Esophagus squamous epithelium (tissue), 5 donors: ENCODE data around the gene PTPN18. TPM values are rescaled to one million over a fixed set of nuclear protein-coding genes. Genes with fewer than 3 reads are reported as not detected.
A peak's percentile ranks its signal among the peaks of the same experiment; 100 is the strongest.

Experiments
- DNase-seq: peaks from one replicate; lab custom pipeline; 2025; lab: John Stamatoyannopoulos, UW
- H3K27ac ChIP-seq, 4 donors: fragments of 200-600 bp; sonication (generic); one replicate each; pipeline ENCODE4 v1.5.1; 2016 to 2019; ENCODE audit warnings: mild to moderate bottlenecking in 1 of 4
- H3K27me3 ChIP-seq, 4 donors: fragments of 200-600 bp; sonication (generic); 1 replicate in 3 of 4; 2 replicates in 1 of 4; pipeline versions ENCODE4 v1.5.1 to v1.6.0; 2017 to 2021; ENCODE audit warnings: antibody characterized with exemption in 1 of 4
- H3K36me3 ChIP-seq, 3 donors: fragments of 200-600 bp; sonication (generic); one replicate each; pipeline ENCODE4 v1.5.1; 2016 to 2019
- H3K4me1 ChIP-seq, 3 donors: fragments of 200-600 bp; sonication (generic); one replicate each; pipeline ENCODE4 v1.5.1; 2017 to 2019
- H3K4me3 ChIP-seq, 4 donors: fragments of 200-600 bp; sonication (generic); 1 replicate in 3 of 4; 2 replicates in 1 of 4; pipeline ENCODE4 v1.5.1; 2016 to 2019; ENCODE audit warnings: mild to moderate bottlenecking in 2 of 4, moderate library complexity in 1 of 4
- H3K9me3 ChIP-seq, 3 donors: fragments of 200-600 bp; sonication (generic); one replicate each; pipeline ENCODE4 v1.5.1; 2016 to 2019
- CTCF ChIP-seq, 6 experiments: fragments of 450-650 bp in 4 of 6; fragments of 200-600 bp in 2 of 6; sonication (generic) in 2 of 6; IDR thresholded peaks; one replicate each; pipeline ENCODE4 v1.5.1; 2016 to 2019; ENCODE audit warnings: antibody characterized with exemption in 6 of 6, mild to moderate bottlenecking in 4 of 6, moderate library complexity in 4 of 6
- POLR2A ChIP-seq, 4 donors: fragments of 450-650 bp; IDR thresholded peaks; one replicate each; pipeline ENCODE4 v1.6.1; 2017; ENCODE audit warnings: antibody characterized with exemption in 4 of 4, mild to moderate bottlenecking in 4 of 4, moderate library complexity in 3 of 4
- WGBS, 2 donors: methylation state at CpG; one replicate each; pipeline ENCODE4 v1.1.5; 2018; 5-methylcytosine and 5-hydroxymethylcytosine counted together
- intact Hi-C: fragments of 100-400 bp; cut with DNase I; formaldehyde crosslinking; loops from one replicate; pipeline ENCODE4 v1.15.0; 2022
- total RNA-seq, 4 donors: library from RNA; depleted of rRNA; stranded (reverse); fragments of >200 nt; gene quantifications; one replicate each; pipeline ENCODE4 v1.1.0, GENCODE V29; 2016
- donor health status: DM: yes; HTN: yes; CAD: no.

PTPN18 gene
- total RNA-seq, 4 donors from 2014 or later: 26.8 to 43.6 (median 35.5) TPM

GRCh38 chr2:130366720-130367119 lies 10.9 kb downstream of the PTPN18 start:
- no peak overlapping the region for H3K27ac ChIP-seq
- intact Hi-C loops: no loop called here
- WGBS, 2 donors: 40 to 50% methylated on average over 1 of the region's 1 CpG
- H3K9me3 ChIP-seq: no peaks in the 10 kb centered on the region
- H3K27me3 ChIP-seq: no peaks in the 10 kb centered on the region
- peaks cover 0 to 13% (median 0%) of the 10 kb centered on the region in 3 donors for H3K36me3 ChIP-seq
- peaks cover 9 to 14% (median 10%) of the 10 kb centered on the region in 3 donors for H3K4me1 ChIP-seq
- TF ChIP-seq CTCF (IDR thresholded peaks at IDR 0.05) (no peak), POLR2A (IDR thresholded peaks at IDR 0.05) (no peak)
- DNase-seq: no peak
- H3K4me3 ChIP-seq: no peak overlapping the region

GRCh38 chr2:130368786-130369185 lies 12.9 kb downstream of the PTPN18 start:
- 92 to 93% methylated on average over 3 to 4 of the region's 5 CpGs for WGBS, 2 donors
- no peak overlapping the region for H3K27ac ChIP-seq
- intact Hi-C loops: no loop called here

GRCh38 chr2:130369311-130369964 lies 13.6 kb downstream of the PTPN18 start:
- intact Hi-C loops: no loop called here
- no peaks in the 10 kb centered on the region for H3K9me3 ChIP-seq

More at GRCh38 chr2:130368786-130369185, 12.9 kb downstream of the PTPN18 start:
- TF ChIP-seq POLR2A (IDR thresholded peaks at IDR 0.05): no peak
- TF ChIP-seq CTCF (IDR thresholded peaks at IDR 0.05): no peak
- Histone ChIP-seq H3K9me3 (no peaks in the 10 kb centered on the region), H3K4me1 (peaks cover 14 to 35% (median 16%) of the 10 kb centered on the region in 3 donors), H3K36me3 (peaks cover 0 to 13% (median 0%) of the 10 kb centered on the region in 3 donors), H3K27me3 (no peaks in the 10 kb centered on the region), H3K4me3 (no peak overlapping the region)
- no peak for DNase-seq

GRCh38 chr2:130369965-130370341 lies 14.1 kb downstream of the PTPN18 start:
- peaks cover 14 to 45% (median 16%) of the 10 kb centered on the region in 3 donors for H3K4me1 ChIP-seq
- H3K9me3 ChIP-seq: no peaks in the 10 kb centered on the region
- intact Hi-C loops: no loop called here
- 78 to 89% methylated on average over 3 to 5 of the region's 5 CpGs for WGBS, 2 donors
- peaks cover 0 to 19% (median 0%) of the 10 kb centered on the region in 3 donors for H3K36me3 ChIP-seq
- H3K4me3 ChIP-seq: no peak overlapping the region
- no peaks in the 10 kb centered on the region for H3K27me3 ChIP-seq
- TF ChIP-seq CTCF (IDR thresholded peaks at IDR 0.05) (no peak), POLR2A (IDR thresholded peaks at IDR 0.05) (no peak)
- H3K27ac ChIP-seq: no peak overlapping the region
- DNase-seq: no peak

More at GRCh38 chr2:130369311-130369964, 13.6 kb downstream of the PTPN18 start:
- no peak for DNase-seq
- no peaks in the 10 kb centered on the region for H3K27me3 ChIP-seq
- peaks cover 14 to 41% (median 16%) of the 10 kb centered on the region in 3 donors for H3K4me1 ChIP-seq
- peaks cover 0 to 14% (median 0%) of the 10 kb centered on the region in 3 donors for H3K36me3 ChIP-seq
- H3K4me3 ChIP-seq: no peak overlapping the region
- no peak overlapping the region for H3K27ac ChIP-seq
- TF ChIP-seq CTCF (IDR thresholded peaks at IDR 0.05): no peak
- no peak for TF ChIP-seq POLR2A (IDR thresholded peaks at IDR 0.05)

- H3K4me3 ChIP-seq: peak overlapping the region in 1 of 4 donors; percentile 71
- TF ChIP-seq CTCF (IDR thresholded peaks at IDR 0.05): no peak
- TF ChIP-seq POLR2A (IDR thresholded peaks at IDR 0.05): no peak
- WGBS, 2 donors: 80% methylated on average over 1 of the region's 9 CpGs; no CpG with 5 or more reads in 1 of the 2 donors
- H3K27me3 ChIP-seq: no peaks in the 10 kb centered on the region
- peaks cover 14 to 45% (median 16%) of the 10 kb centered on the region in 3 donors for H3K4me1 ChIP-seq
- intact Hi-C loops: no loop called here
- no peaks in the 10 kb centered on the region for H3K9me3 ChIP-seq
- H3K27ac ChIP-seq: peak overlapping the region in 1 of 4 donors; percentile 89
- peaks cover 0 to 24% (median 0%) of the 10 kb centered on the region in 3 donors for H3K36me3 ChIP-seq
- DNase-seq: no peak
Measured at GRCh38 chr2:130370490-130370889, 14.6 kb downstream of the PTPN18 start.
